EH (cell line): ENCODE results near the gene PGAM1.
"Not testable (repeated sequence)": the region's sequence is repeated elsewhere in the genome, so short reads cannot be mapped to it uniquely, and the experiment has no call there.

Experiments used
- DNase-seq: peaks from one replicate; pipeline ENCODE4 v3.0.0-alpha.2; 2015; ENCODE audit warnings: low read depth

Gene PGAM1

GRCh38 chr10:97456686-97457065 lies 30.7 kb downstream of the PGAM1 start:
- no peak for DNase-seq

GRCh38 chr10:97459111-97459510 lies 33.1 kb downstream of the PGAM1 start:
- DNase-seq, result no peak

- no peak for DNase-seq
Observed at GRCh38 chr10:97459933-97460332, 33.9 kb downstream of the PGAM1 start.

GRCh38 chr10:97462309-97462708 lies 36.3 kb downstream of the PGAM1 start:
- DNase-seq, result no peak

GRCh38 chr10:97463363-97464132 lies 37.6 kb downstream of the PGAM1 start:
- DNase-seq, result peak; percentile 66

- no peak for DNase-seq
Observed at GRCh38 chr10:97464226-97464625, 38.2 kb downstream of the PGAM1 start.

GRCh38 chr10:97465982-97466381 lies 40.0 kb downstream of the PGAM1 start:
- DNase-seq, result no peak

GRCh38 chr10:97466755-97467154 lies 40.8 kb downstream of the PGAM1 start:
- DNase-seq, result peak; percentile 29

GRCh38 chr10:97468162-97468561 lies 42.2 kb downstream of the PGAM1 start:
- DNase-seq, result no peak

- DNase-seq, result not testable (repeated sequence)
Observed at GRCh38 chr10:97468781-97469180, 42.8 kb downstream of the PGAM1 start.

- no peak for DNase-seq
Observed at GRCh38 chr10:97474918-97475317, 48.9 kb downstream of the PGAM1 start.

- peak; percentile 59 for DNase-seq
Observed at GRCh38 chr10:97475936-97476594, 50.1 kb downstream of the PGAM1 start.

GRCh38 chr10:97479410-97479809 lies 53.4 kb downstream of the PGAM1 start:
- peak; percentile 54 for DNase-seq

GRCh38 chr10:97479939-97480338 lies 53.9 kb downstream of the PGAM1 start:
- DNase-seq, result no peak

- peak; percentile 30 for DNase-seq
Observed at GRCh38 chr10:97481071-97481470, 55.1 kb downstream of the PGAM1 start.

- no peak for DNase-seq
Observed at GRCh38 chr10:97482381-97482780, 56.4 kb downstream of the PGAM1 start.
